AML-193 (cell line): ENCODE data around the gene PTPRQ.
A peak's percentile ranks its signal among the peaks of the same experiment; 100 is the strongest.

Experiments
- DNase-seq, 2 experiments: peaks; one replicate each; lab custom pipeline; 2025; lab: John Stamatoyannopoulos, UW

The PTPRQ gene

GRCh38 chr12:80565271-80565670 lies 121.2 kb downstream of the PTPRQ start:
- DNase-seq, result peak in 1 of 2 experiments; percentile 27

GRCh38 chr12:80567401-80567800 lies 123.4 kb downstream of the PTPRQ start:
- DNase-seq, result peak; percentile 16 to 20

GRCh38 chr12:80576641-80577418 lies 132.8 kb downstream of the PTPRQ start:
- no peak for DNase-seq

- no peak for DNase-seq
These were observed 136.2 kb downstream of the PTPRQ start for GRCh38 chr12:80580254-80580653.

GRCh38 chr12:80581783-80582182 lies 137.7 kb downstream of the PTPRQ start:
- no peak for DNase-seq

GRCh38 chr12:80582431-80582830 lies 138.4 kb downstream of the PTPRQ start:
- DNase-seq, result no peak

- no peak for DNase-seq
These were observed 145.0 kb downstream of the PTPRQ start for GRCh38 chr12:80589077-80589476.

GRCh38 chr12:80590085-80590484 lies 146.1 kb downstream of the PTPRQ start:
- DNase-seq, result no peak

- DNase-seq, result no peak
These were observed 149.7 kb downstream of the PTPRQ start for GRCh38 chr12:80593766-80594165.

- DNase-seq, result no peak
These were observed 152.5 kb downstream of the PTPRQ start for GRCh38 chr12:80596509-80596908.

- DNase-seq, result no peak
These were observed 154.1 kb downstream of the PTPRQ start for GRCh38 chr12:80598004-80598606.

- DNase-seq, result no peak
These were observed 158.4 kb downstream of the PTPRQ start for GRCh38 chr12:80602455-80602854.

GRCh38 chr12:80607361-80608135 lies 163.5 kb downstream of the PTPRQ start:
- DNase-seq, result no peak

GRCh38 chr12:80617733-80618132 lies 173.7 kb downstream of the PTPRQ start:
- DNase-seq, result no peak

GRCh38 chr12:80620281-80620680 lies 176.2 kb downstream of the PTPRQ start:
- DNase-seq, result no peak

- no peak for DNase-seq
These were observed 178.2 kb downstream of the PTPRQ start for GRCh38 chr12:80622271-80622670.

- no peak for DNase-seq
These were observed 181.0 kb downstream of the PTPRQ start for GRCh38 chr12:80625051-80625450.

GRCh38 chr12:80625901-80626300 lies 181.9 kb downstream of the PTPRQ start:
- no peak for DNase-seq

GRCh38 chr12:80627782-80628181 lies 183.7 kb downstream of the PTPRQ start:
- DNase-seq, result no peak

GRCh38 chr12:80632835-80633234 lies 188.8 kb downstream of the PTPRQ start:
- no peak for DNase-seq

GRCh38 chr12:80634903-80635302 lies 190.9 kb downstream of the PTPRQ start:
- no peak for DNase-seq

GRCh38 chr12:80636832-80637231 lies 192.8 kb downstream of the PTPRQ start:
- no peak for DNase-seq

- no peak for DNase-seq
These were observed 197.9 kb downstream of the PTPRQ start for GRCh38 chr12:80641936-80642335.
